SU-DHL-6 (cell line): Measurements from ENCODE around the gene PAX5.

Experiments
- CTCF ChIP-seq: fragments of 200-600 bp; sonication (generic); IDR thresholded peaks from one replicate; pipeline ENCODE4 v1.5.1; 2017; ENCODE audit warnings: antibody characterized with exemption, mild to moderate bottlenecking, low read length, moderate library complexity; ENCODE audit not compliant: insufficient read depth, poor library complexity, severe bottlenecking
- EZH2phosphoT487 ChIP-seq: fragments of 200-600 bp; sonication (generic), shearing (Covaris generic); conservative IDR thresholded peaks from 2 replicates; pipeline ENCODE4 v1.6.1; 2018; ENCODE audit warnings: mild to moderate bottlenecking, antibody characterized with exemption, low read length, moderate library complexity, mixed read lengths

DNA sequence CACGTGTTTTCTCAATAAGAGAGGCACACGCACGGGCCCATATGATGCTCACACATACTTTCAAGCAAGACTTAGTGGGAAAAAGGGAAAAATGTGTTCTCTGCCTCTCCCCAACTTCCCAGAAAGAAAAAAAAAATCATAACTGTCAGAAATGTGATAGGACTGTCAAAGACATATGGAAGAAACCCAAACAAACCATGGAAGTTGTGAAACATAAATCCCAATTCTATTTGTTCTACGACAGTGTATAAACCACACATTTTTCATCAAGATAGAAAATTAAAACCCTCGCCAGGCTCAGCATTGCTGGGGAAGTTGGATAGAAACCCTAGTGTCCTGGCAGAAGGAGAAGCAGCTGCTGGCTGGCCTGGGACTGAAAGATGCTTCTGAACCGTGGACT lies 211.9 kb downstream of the PAX5 start:
- TF ChIP-seq CTCF (no peak), EZH2phosphoT487 (no peak)
